ENCODE results near the gene ABCC4. TPM values are rescaled to one million over a fixed set of nuclear protein-coding genes. Genes with fewer than 3 reads are reported as not detected.

The ABCC4 gene
- total RNA-seq, 1 donor from 2014 or later: 33.4 TPM

- TF ChIP-seq CTCF (conservative IDR thresholded peaks at IDR 0.05; ENCODE audit: low read depth, low read length): no peak
- no peak overlapping the region for H3K4me3 ChIP-seq (ENCODE audit: low read depth, low read length)
- DNase-seq (ENCODE audit: low read depth): no peak
Observed at GRCh38 chr13:95005300-95005699, 296.0 kb downstream of the ABCC4 start.

GRCh38 chr13:95003019-95003813, 298.0 kb downstream of the ABCC4 start:
- TF ChIP-seq CTCF (conservative IDR thresholded peaks at IDR 0.05; ENCODE audit: low read depth, low read length): no peak
- DNase-seq (ENCODE audit: low read depth): no peak
- peak overlapping the region; percentile 31 for H3K4me3 ChIP-seq (ENCODE audit: low read depth, low read length)

- TF ChIP-seq CTCF (conservative IDR thresholded peaks at IDR 0.05; ENCODE audit: low read depth, low read length): no peak
- H3K4me3 ChIP-seq (ENCODE audit: low read depth, low read length): no peak overlapping the region
- no peak for DNase-seq (ENCODE audit: low read depth)
Observed at GRCh38 chr13:95002126-95002525, 299.1 kb downstream of the ABCC4 start.

GRCh38 chr13:94999871-95000270, 301.4 kb downstream of the ABCC4 start:
- no peak for TF ChIP-seq CTCF (conservative IDR thresholded peaks at IDR 0.05; ENCODE audit: low read depth, low read length)
- DNase-seq (ENCODE audit: low read depth): no peak
- H3K4me3 ChIP-seq (ENCODE audit: low read depth, low read length): no peak overlapping the region

GRCh38 chr13:94997126-94997525, 304.1 kb downstream of the ABCC4 start:
- no peak overlapping the region for H3K4me3 ChIP-seq (ENCODE audit: low read depth, low read length)

GRCh38 chr13:94996445-94996844, 304.8 kb downstream of the ABCC4 start:
- H3K4me3 ChIP-seq (ENCODE audit: low read depth, low read length): no peak overlapping the region
- no peak for TF ChIP-seq CTCF (conservative IDR thresholded peaks at IDR 0.05; ENCODE audit: low read depth, low read length)
- DNase-seq (ENCODE audit: low read depth): no peak

More at GRCh38 chr13:94997126-94997525, 304.1 kb downstream of the ABCC4 start:
- DNase-seq (ENCODE audit: low read depth): no peak
- no peak for TF ChIP-seq CTCF (conservative IDR thresholded peaks at IDR 0.05; ENCODE audit: low read depth, low read length)

- no peak overlapping the region for H3K4me3 ChIP-seq (ENCODE audit: low read depth, low read length)
- DNase-seq (ENCODE audit: low read depth): no peak
- TF ChIP-seq CTCF (conservative IDR thresholded peaks at IDR 0.05; ENCODE audit: low read depth, low read length): no peak
Observed at GRCh38 chr13:94994506-94994905, 306.7 kb downstream of the ABCC4 start.
